ENCODE measurements around the gene DDAH2.

Gene DDAH2

GRCh38 chr6:31729515-31729978 is 448 bp upstream of the DDAH2 start:
- POLR2A ChIA-PET, result interaction anchor here (0.5 to 1.1 kb wide), 3 partner anchors 86 to 1097 kb away, joined by 4 to 6 read pairs (median 5); partner anchors contain the start of genes HSPA1A, HSPA1B and HSPA1L
- CTCF ChIA-PET, result interaction anchor here (0.7 to 7.2 kb wide), 23 partner anchors 9 to 139 kb away, joined by 3 to 64 read pairs (median 6); partner anchors contain the start of genes ABHD16A, CLIC1, LSM2 and LY6G5C
- peak; percentile 87 for TF ChIP-seq CTCF (IDR thresholded peaks at IDR 0.05; ENCODE audit: control extremely low read depth, extremely low read depth, low read depth, missing control alignments)
- DNase-seq (ENCODE audit: extremely low spot score), result peak; percentile 79

GRCh38 chr6:31727717-31728671 is 1.1 kb downstream of the DDAH2 start:
- CTCF ChIA-PET, result interaction anchor here (1.2 to 7.2 kb wide), 11 partner anchors 11 to 102 kb away, joined by 3 to 64 read pairs (median 7); partner anchors contain the start of genes CLIC1, LY6G6D and MSH5
- DNase-seq (ENCODE audit: extremely low spot score), result no peak
- POLR2A ChIA-PET, result interaction anchor here (1.0 to 1.7 kb wide), 6 partner anchors 8 to 135 kb away, joined by 3 to 6 read pairs (median 4); partner anchors contain the start of genes CLIC1, HSPA1A, HSPA1B and HSPA1L
- no peak for TF ChIP-seq CTCF (IDR thresholded peaks at IDR 0.05; ENCODE audit: control extremely low read depth, extremely low read depth, low read depth, missing control alignments)

GRCh38 chr6:31727034-31727716 is 1.9 kb downstream of the DDAH2 start:
- ChIA-PET CTCF (interaction anchor here (1.2 to 7.2 kb wide), 9 partner anchors 12 to 103 kb away, joined by 3 to 64 read pairs (median 7); partner anchors contain the start of genes CLIC1, LY6G6D and MSH5), POLR2A (interaction anchor here (1.0 to 1.7 kb wide), 6 partner anchors 9 to 135 kb away, joined by 3 to 6 read pairs (median 4); partner anchors contain the start of genes CLIC1, HSPA1A, HSPA1B and HSPA1L)
- peak; percentile 87 for DNase-seq (ENCODE audit: extremely low spot score)
- TF ChIP-seq CTCF (IDR thresholded peaks at IDR 0.05; ENCODE audit: control extremely low read depth, extremely low read depth, low read depth, missing control alignments), result no peak

- ChIA-PET POLR2A (interaction anchor here (0.7 kb wide), 1 partner anchor 13 kb away, joined by 5 read pairs; no protein-coding TSS in a partner anchor), CTCF (interaction anchor here (1.0 to 7.2 kb wide), 3 partner anchors 13 to 19 kb away, joined by 4 to 64 read pairs (median 5); partner anchors contain the start of genes CLIC1, LY6G6F and MSH5)
- no peak for TF ChIP-seq CTCF (IDR thresholded peaks at IDR 0.05; ENCODE audit: control extremely low read depth, extremely low read depth, low read depth, missing control alignments)
- DNase-seq (ENCODE audit: extremely low spot score), result no peak
Measured at GRCh38 chr6:31725502-31726350, 3.4 kb downstream of the DDAH2 start.

GRCh38 chr6:31723980-31724691 is 5.0 kb downstream of the DDAH2 start:
- ChIA-PET POLR2A (no interaction called here), CTCF (interaction anchor here (1.5 to 7.2 kb wide), 4 partner anchors 10 to 39 kb away, joined by 3 to 64 read pairs (median 6); partner anchors contain the start of genes CLIC1 and MSH5)
- DNase-seq (ENCODE audit: extremely low spot score), result no peak
- TF ChIP-seq CTCF (IDR thresholded peaks at IDR 0.05; ENCODE audit: control extremely low read depth, extremely low read depth, low read depth, missing control alignments), result no peak
